Skeletal muscle tissue (tissue), 4 donors: ENCODE results near the gene CNPY3. TPM values are rescaled to one million over a fixed set of nuclear protein-coding genes. Genes with fewer than 3 reads are reported as not detected.

Experiments
- H3K27ac ChIP-seq: one replicate; pipeline ENCODE4 v1.7.0; 2013; ENCODE audit warnings: mild to moderate bottlenecking, low read depth, low read length, inconsistent platforms
- H3K27me3 ChIP-seq, 3 donors: one replicate each; pipeline ENCODE4 v1.7.0; 2013; ENCODE audit warnings: low read length in 3 of 3; ENCODE audit not compliant: control insufficient read depth in 3 of 3, insufficient read depth in 3 of 3
- H3K36me3 ChIP-seq, 3 donors: one replicate each; pipeline ENCODE4 v1.7.0; 2013; ENCODE audit warnings: low read length in 3 of 3; ENCODE audit not compliant: control insufficient read depth in 3 of 3, insufficient read depth in 3 of 3
- H3K4me1 ChIP-seq, 3 donors: one replicate each; pipeline ENCODE4 v1.7.0; 2013; ENCODE audit warnings: low read length in 3 of 3, mild to moderate bottlenecking in 3 of 3; ENCODE audit not compliant: control insufficient read depth in 3 of 3, insufficient read depth in 3 of 3
- H3K4me3 ChIP-seq, 3 donors: one replicate each; pipeline ENCODE4 v1.7.0; 2013; ENCODE audit warnings: low read length in 3 of 3
- H3K9ac ChIP-seq, 3 donors: one replicate each; pipeline ENCODE4 v1.7.0; 2013; ENCODE audit warnings: low read length in 3 of 3, mild to moderate bottlenecking in 3 of 3, moderate library complexity in 2 of 3, low read depth in 1 of 3
- H3K9me3 ChIP-seq, 3 donors: one replicate each; pipeline ENCODE4 v1.7.0; 2013; ENCODE audit warnings: low read length in 3 of 3; ENCODE audit not compliant: control insufficient read depth in 3 of 3
- total RNA-seq: library from RNA; depleted of rRNA; stranded (reverse); fragments of >200 nt; gene quantifications from one replicate; pipeline ENCODE4 v1.2.3, GENCODE V29; 2014
- donor health status: Osteomylitis.

Gene CNPY3
- total RNA-seq, 1 donor from 2014 or later, result 9.4 TPM

DNA sequence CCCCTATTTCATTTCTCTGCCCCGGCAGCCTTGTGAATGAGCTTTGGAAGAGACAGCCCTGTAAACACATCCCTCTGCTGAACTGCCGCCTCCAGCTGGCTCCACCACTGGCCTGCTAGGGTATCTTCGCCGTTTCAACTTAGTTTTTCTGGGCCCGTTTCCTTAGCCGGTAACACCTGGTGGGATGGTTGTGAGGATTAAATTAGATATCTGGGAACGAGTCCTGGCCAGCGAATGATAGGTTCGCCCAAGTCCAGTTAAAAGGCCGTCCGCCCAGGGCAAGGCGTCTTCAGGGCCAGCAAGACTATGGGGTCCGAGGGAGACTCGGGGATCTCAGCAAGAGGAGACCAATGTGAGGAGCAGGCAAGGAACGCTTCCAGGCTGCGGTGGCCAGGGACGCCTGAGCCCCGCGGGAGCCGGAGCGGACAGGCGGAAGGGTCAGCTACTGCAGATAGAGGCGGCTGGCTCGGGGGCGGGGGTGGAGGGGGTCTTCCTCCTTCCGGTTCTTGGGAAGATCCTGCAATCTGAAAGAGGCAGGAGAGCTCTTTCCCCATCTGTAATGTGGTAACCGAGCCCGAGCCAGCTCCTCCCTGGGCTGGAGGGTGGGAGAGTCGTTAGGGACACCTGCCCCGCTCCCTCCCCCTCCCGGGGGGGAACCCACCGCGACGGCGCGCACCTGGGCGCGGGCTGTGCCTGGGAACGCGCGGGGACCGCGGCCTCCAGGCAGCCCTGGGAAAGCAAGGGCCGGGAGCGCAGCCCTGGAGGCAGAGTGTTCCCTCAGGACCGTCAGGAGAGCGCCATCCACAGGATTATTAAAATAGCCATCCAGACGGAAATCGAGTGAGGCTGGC is 17.9 kb upstream of the CNPY3 start:
- no peak overlapping the region for H3K27ac ChIP-seq
- peaks cover 8 to 14% (median 12%) of the 10 kb centered on the region in 3 donors for H3K27me3 ChIP-seq
- H3K9ac ChIP-seq, result no peak overlapping the region
- H3K4me3 ChIP-seq, result no peak overlapping the region
- H3K36me3 ChIP-seq, result no peaks in the 10 kb centered on the region
- H3K4me1 ChIP-seq, result peaks cover 0 to 7% (median 0%) of the 10 kb centered on the region in 3 donors
- no peaks in the 10 kb centered on the region for H3K9me3 ChIP-seq

DNA sequence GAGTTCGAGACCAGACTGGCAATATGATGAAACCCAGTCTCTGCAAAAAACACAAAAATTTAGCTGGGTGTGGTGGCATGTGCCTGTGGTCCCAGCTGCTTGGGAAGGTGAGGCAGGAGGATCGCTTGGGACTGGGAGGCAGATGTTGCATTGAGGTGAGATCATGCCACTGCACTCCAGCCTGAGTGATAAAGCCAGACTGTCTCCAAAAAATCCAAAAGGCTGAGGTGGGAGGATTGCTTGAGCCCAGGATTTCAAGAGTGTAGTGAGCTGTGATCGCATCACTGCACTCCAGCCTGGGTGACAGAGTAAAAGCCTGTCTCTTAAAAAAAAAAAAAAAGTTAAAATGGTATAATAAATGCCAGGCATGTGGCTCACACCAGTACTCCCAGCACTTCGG is 14.7 kb upstream of the CNPY3 start:
- Histone ChIP-seq H3K4me3 (no peak overlapping the region), H3K27me3 (peaks cover 10 to 14% (median 12%) of the 10 kb centered on the region in 3 donors), H3K4me1 (peaks cover 0 to 7% (median 0%) of the 10 kb centered on the region in 3 donors), H3K36me3 (no peaks in the 10 kb centered on the region), H3K9ac (no peak overlapping the region), H3K27ac (no peak overlapping the region), H3K9me3 (no peaks in the 10 kb centered on the region)

DNA sequence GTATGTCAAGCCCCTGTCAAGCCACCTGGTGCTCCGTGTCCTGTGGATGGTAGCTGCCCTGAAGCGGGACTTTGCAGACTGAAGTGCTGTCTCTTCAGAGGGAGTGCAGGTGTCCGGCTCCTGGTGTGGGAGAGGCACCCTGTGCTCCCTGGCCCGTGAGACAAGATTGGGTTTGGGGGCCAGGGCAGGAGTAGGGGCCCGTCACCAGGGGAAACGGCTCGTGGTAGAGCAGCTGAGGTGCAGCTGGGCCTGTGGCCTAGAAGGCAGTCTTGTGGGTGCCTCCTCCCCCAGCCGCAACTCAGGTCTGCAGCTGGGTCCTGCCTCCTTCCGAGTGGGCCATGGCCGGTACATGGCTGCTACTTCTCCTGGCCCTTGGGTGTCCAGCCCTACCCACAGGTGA is 13.5 kb upstream of the CNPY3 start, which contains the start of gene PTCRA:
Gene PTCRA, plus strand, starts transcription at position 322 of the 400 bp plus-strand sequence. Its CDS starts 17 bp downstream, at position 339.
- H3K4me1 ChIP-seq, result peaks cover 0 to 7% (median 0%) of the 10 kb centered on the region in 3 donors
- H3K9me3 ChIP-seq, result no peaks in the 10 kb centered on the region
- no peak within 1 kb of the TSS for H3K4me3 ChIP-seq
- no peaks in the 10 kb centered on the region for H3K36me3 ChIP-seq
- no peak within 1 kb of the TSS for H3K27ac ChIP-seq
- H3K9ac ChIP-seq, result no peak within 1 kb of the TSS
- peaks cover 10 to 14% (median 12%) of the 10 kb centered on the region in 3 donors for H3K27me3 ChIP-seq

DNA sequence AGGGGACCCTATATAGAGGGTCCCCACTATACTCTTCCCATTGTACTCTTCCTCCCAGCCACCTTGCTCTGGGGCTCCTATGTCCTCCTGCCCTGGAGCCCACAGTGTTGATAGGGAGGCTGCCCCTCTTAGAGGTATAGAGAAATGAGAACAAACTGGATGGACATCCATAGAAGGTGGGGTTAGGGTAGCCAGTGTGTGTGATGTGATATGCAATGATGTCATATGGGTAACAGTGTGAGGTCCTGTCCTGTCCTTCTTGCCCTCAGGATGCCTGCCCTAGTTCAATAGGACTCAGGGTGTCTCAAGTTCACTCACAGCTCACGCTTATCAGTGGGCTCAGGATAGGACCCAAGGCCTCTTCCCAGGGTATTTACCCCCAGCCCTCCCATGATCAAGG is 13.0 kb upstream of the CNPY3 start:
- Histone ChIP-seq H3K4me1 (peaks cover 0 to 4% (median 0%) of the 10 kb centered on the region in 3 donors), H3K9ac (no peak overlapping the region), H3K27ac (no peak overlapping the region), H3K36me3 (no peaks in the 10 kb centered on the region), H3K27me3 (peaks cover 7 to 11% (median 10%) of the 10 kb centered on the region in 3 donors), H3K9me3 (no peaks in the 10 kb centered on the region), H3K4me3 (no peak overlapping the region)

DNA sequence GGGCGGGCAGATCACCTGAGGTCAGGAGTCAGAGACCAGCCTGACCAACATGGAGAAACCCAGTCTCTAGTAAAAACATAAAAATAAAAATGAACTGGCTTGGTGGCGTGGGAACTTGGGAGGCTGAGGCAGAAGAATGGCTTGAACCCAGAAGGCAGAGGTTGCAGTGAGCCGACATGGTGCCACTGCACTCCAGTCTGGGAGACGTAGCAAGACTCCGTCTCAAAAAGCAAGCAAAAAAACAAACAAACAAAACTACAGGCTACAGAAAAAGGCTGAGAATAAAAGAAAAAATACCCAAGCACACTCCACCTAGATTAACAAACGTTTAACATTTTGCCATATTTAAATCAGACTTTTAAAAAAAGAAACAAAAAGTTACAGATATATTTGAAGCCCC is 7.5 kb upstream of the CNPY3 start:
- Histone ChIP-seq H3K9me3 (no peaks in the 10 kb centered on the region), H3K27me3 (peaks cover 0 to 8% (median 3%) of the 10 kb centered on the region in 3 donors), H3K4me1 (no peaks in the 10 kb centered on the region), H3K4me3 (no peak overlapping the region), H3K36me3 (no peaks in the 10 kb centered on the region), H3K27ac (no peak overlapping the region), H3K9ac (no peak overlapping the region)

DNA sequence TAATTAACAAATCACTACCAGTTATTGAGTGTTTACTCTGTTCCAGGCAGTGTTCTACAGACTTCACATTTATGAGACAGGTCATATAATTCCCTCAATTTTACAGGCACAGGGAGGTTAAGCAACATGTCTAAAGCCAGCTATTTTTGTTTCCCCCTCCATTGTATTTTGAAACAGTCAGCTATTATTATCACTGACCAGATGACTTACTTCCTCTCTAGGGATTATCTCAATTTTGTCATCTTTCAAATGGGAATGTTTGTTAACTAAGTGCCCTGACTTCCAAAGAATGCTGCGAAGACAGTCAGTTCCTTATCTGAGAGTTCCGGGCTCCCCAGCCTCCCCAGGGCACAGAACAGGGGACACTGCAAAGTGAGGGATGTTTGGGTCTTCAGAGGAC is 5.6 kb upstream of the CNPY3 start:
- Histone ChIP-seq H3K27ac (no peak overlapping the region), H3K9ac (no peak overlapping the region), H3K4me1 (peaks cover 0 to 4% (median 0%) of the 10 kb centered on the region in 3 donors), H3K36me3 (no peaks in the 10 kb centered on the region), H3K9me3 (no peaks in the 10 kb centered on the region), H3K4me3 (no peak overlapping the region), H3K27me3 (peaks cover 0 to 8% (median 3%) of the 10 kb centered on the region in 3 donors)

DNA sequence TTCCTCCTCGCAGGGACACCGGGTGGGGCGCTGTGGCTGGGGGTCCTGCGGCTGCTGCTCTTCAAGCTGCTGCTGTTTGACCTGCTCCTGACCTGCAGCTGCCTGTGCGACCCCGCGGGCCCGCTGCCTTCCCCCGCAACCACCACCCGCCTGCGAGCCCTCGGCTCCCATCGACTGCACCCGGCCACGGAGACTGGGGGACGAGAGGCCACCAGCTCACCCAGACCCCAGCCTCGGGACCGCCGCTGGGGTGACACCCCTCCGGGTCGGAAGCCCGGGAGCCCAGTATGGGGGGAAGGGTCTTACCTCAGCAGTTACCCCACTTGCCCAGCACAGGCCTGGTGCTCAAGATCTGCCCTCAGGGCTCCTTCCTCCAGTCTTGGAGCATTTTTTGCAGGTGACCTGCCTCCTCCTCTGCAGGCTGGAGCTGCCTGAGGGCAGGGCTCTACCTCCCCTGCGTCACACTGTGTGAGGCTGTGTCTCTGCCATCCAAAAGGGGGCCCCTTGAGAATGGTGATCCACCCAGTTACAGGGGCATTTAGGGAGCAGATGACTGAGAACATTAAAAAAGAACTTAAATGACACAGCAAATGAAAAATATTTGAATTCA is 3.9 kb upstream of the CNPY3 start:
- Histone ChIP-seq H3K27ac (no peak overlapping the region), H3K36me3 (no peaks in the 10 kb centered on the region), H3K27me3 (peaks cover 0 to 8% (median 3%) of the 10 kb centered on the region in 3 donors), H3K4me1 (peaks cover 9 to 13% (median 10%) of the 10 kb centered on the region in 3 donors), H3K9me3 (no peaks in the 10 kb centered on the region), H3K4me3 (no peak overlapping the region), H3K9ac (no peak overlapping the region)

DNA sequence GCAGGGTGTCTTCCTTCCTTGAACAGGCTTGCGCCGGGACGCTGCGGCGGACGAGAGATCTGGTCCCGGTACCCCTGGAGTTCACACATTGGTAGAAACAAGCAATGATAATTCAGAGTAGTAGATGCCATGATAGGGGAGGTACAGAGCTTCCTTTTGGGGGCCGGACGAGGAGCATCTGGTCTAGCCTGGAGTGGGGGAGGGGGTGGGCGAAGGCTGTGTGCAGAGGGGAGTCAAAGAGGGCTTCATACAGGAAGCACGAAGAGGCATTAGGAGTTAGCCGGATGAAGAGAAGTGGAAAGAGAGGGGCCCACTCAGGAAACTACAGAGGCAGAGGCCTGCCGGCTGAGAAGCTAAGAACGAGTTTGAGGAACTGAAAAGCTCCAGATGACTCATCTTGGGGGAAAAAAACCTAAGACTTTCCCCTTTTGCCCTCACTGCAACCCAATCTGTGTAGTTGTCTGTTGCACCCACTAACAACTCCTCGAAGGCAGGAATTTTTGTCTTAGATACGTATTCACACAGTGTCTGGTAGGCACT is 611 bp downstream of the CNPY3 start:
- Histone ChIP-seq H3K27ac (peak overlapping the region; percentile 86), H3K27me3 (peaks cover 0 to 8% (median 3%) of the 10 kb centered on the region in 3 donors), H3K9me3 (no peaks in the 10 kb centered on the region), H3K9ac (peak overlapping the region; percentile 63 to 88 (median 83)), H3K36me3 (peaks cover 3 to 7% (median 5%) of the 10 kb centered on the region in 3 donors), H3K4me3 (peak overlapping the region; percentile 79 to 88 (median 87)), H3K4me1 (peaks cover 12 to 20% (median 19%) of the 10 kb centered on the region in 3 donors)

DNA sequence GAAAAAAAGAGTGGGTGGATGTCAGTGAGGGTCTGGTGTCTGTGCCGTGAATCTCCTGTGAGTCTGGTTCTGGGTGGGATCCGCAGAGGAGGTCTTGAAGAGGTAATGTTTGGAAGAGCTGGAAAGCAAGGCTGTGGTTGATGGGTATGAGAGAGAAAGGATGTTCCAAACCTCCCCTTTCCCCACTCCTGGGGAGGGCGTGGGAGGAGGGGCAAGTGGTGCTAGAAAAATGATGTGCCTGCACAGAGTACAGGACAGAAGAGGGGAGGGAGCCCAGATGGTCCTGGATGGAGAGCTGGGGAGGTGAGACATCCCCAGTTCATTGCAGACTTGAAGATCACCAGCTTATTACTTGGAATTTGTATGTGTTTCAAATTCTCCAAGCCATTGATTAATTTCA is 3.1 kb downstream of the CNPY3 start:
- Histone ChIP-seq H3K4me1 (peaks cover 12 to 20% (median 19%) of the 10 kb centered on the region in 3 donors), H3K9ac (peak overlapping the region in 1 of 3 donors; percentile 40), H3K27me3 (no peaks in the 10 kb centered on the region), H3K4me3 (no peak overlapping the region), H3K36me3 (peaks cover 13 to 24% (median 22%) of the 10 kb centered on the region in 3 donors), H3K9me3 (no peaks in the 10 kb centered on the region), H3K27ac (no peak overlapping the region)
